CD14-positive monocyte (primary cell): ENCODE results near the gene PRL. TPM values are rescaled to one million over a fixed set of nuclear protein-coding genes. Genes with fewer than 3 reads are reported as not detected.
A peak's percentile ranks its signal among the peaks of the same experiment; 100 is the strongest.

Experiments
- DNase-seq, 3 donors: peaks; one replicate each; pipeline ENCODE4 v3.0.0-alpha.2; 2011 to 2022
- H2AFZ ChIP-seq: 2 replicates; pipeline ENCODE4 v1.6.0; 2012; ENCODE audit warnings: mild to moderate bottlenecking, low read depth, low read length, inconsistent platforms; ENCODE audit not compliant: insufficient read depth, poor library complexity, severe bottlenecking
- H3K27ac ChIP-seq, 2 donors: 1 replicate in 1 of 2; 2 replicates in 1 of 2; pipeline ENCODE4 v1.5.1; 2012 to 2013; ENCODE audit warnings: low read length in 2 of 2, control low read depth in 1 of 2, inconsistent platforms in 1 of 2, low read depth in 1 of 2, mild to moderate bottlenecking in 1 of 2
- H3K27me3 ChIP-seq, 2 donors: one replicate each; pipeline versions ENCODE4 v1.6.0 to v1.6.1; 2011 to 2013; ENCODE audit warnings: low read length in 2 of 2; ENCODE audit not compliant: control insufficient read depth in 2 of 2, insufficient read depth in 2 of 2
- H3K36me3 ChIP-seq, 2 donors: replicated peaks in 1 of 2; 1 replicate in 1 of 2; 2 replicates in 1 of 2; pipeline versions ENCODE4 v1.5.1 to v1.6.1; 2012 to 2013; ENCODE audit warnings: low read length in 2 of 2, control low read depth in 1 of 2, inconsistent platforms in 1 of 2, mild to moderate bottlenecking in 1 of 2; ENCODE audit not compliant: insufficient read depth in 2 of 2, control insufficient read depth in 1 of 2
- H3K4me1 ChIP-seq, 2 donors: 1 replicate in 1 of 2; 2 replicates in 1 of 2; pipeline versions ENCODE4 v1.5.1 to v1.6.1; 2012 to 2013; ENCODE audit warnings: low read length in 2 of 2, control low read depth in 1 of 2, inconsistent platforms in 1 of 2, mild to moderate bottlenecking in 1 of 2, moderate library complexity in 1 of 2; ENCODE audit not compliant: insufficient read depth in 2 of 2, control insufficient read depth in 1 of 2
- H3K4me2 ChIP-seq: replicated peaks from 2 replicates; pipeline ENCODE3; 2012; ENCODE audit warnings: low read length, moderate library complexity, mild to moderate bottlenecking; ENCODE audit not compliant: poor library complexity, severe bottlenecking; ENCODE audit errors: extremely low read depth
- H3K4me3 ChIP-seq, 3 experiments: fragments of 200-600 bp in 1 of 3; sonication (generic) in 1 of 3; replicated peaks in 1 of 3; 1 replicate in 2 of 3; 2 replicates in 1 of 3; pipeline ENCODE4 v1.5.1; 2011 to 2013; ENCODE audit warnings: low read length in 3 of 3, mild to moderate bottlenecking in 3 of 3, control low read depth in 2 of 3, low read depth in 2 of 3, inconsistent platforms in 1 of 3, moderate library complexity in 1 of 3
- H3K79me2 ChIP-seq: 2 replicates; pipeline ENCODE4 v1.6.0; 2012; ENCODE audit warnings: mild to moderate bottlenecking, control low read depth, inconsistent platforms, low read length, moderate library complexity; ENCODE audit not compliant: insufficient read depth
- H3K9ac ChIP-seq: 2 replicates; pipeline ENCODE4 v1.6.0; 2017; ENCODE audit warnings: low read length, mild to moderate bottlenecking; ENCODE audit not compliant: insufficient read depth, poor library complexity, severe bottlenecking
- H3K9me3 ChIP-seq, 2 donors: replicated peaks in 1 of 2; 1 replicate in 1 of 2; 2 replicates in 1 of 2; pipeline versions ENCODE4 v1.5.1 to v1.6.1; 2012 to 2013; ENCODE audit warnings: low read length in 2 of 2, control low read depth in 1 of 2; ENCODE audit not compliant: control insufficient read depth in 1 of 2, insufficient read depth in 1 of 2
- H4K20me1 ChIP-seq: 2 replicates; pipeline ENCODE4 v1.6.0; 2012; ENCODE audit warnings: mild to moderate bottlenecking, low read length, control low read depth, moderate library complexity; ENCODE audit not compliant: insufficient read depth
- H3K27ac Mint-ChIP-seq, 7 donors: one replicate each; pipeline ENCODE4 v1.8.0; 2020; ENCODE audit warnings: mild to moderate bottlenecking in 7 of 7, mixed read lengths in 7 of 7, moderate library complexity in 6 of 7, inconsistent platforms in 2 of 7
- H3K27me3 Mint-ChIP-seq, 3 donors: one replicate each; pipeline ENCODE4 v1.8.0; 2021 to 2022; ENCODE audit warnings: low read depth in 3 of 3, mild to moderate bottlenecking in 3 of 3, mixed read lengths in 3 of 3, moderate library complexity in 3 of 3, inconsistent platforms in 1 of 3
- H3K36me3 Mint-ChIP-seq, 2 donors: one replicate each; pipeline ENCODE4 v1.8.0; 2020; ENCODE audit warnings: mixed read lengths in 2 of 2, inconsistent platforms in 1 of 2, mild to moderate bottlenecking in 1 of 2
- H3K4me1 Mint-ChIP-seq: one replicate; pipeline ENCODE4 v1.8.0; 2020; ENCODE audit warnings: mild to moderate bottlenecking, mixed read lengths
- H3K4me3 Mint-ChIP-seq, 2 donors: one replicate each; pipeline ENCODE4 v1.8.0; 2020; ENCODE audit warnings: mild to moderate bottlenecking in 2 of 2, mixed read lengths in 2 of 2, moderate library complexity in 1 of 2
- H3K9me3 Mint-ChIP-seq, 7 donors: one replicate each; pipeline ENCODE4 v1.8.0; 2020 to 2022; ENCODE audit warnings: mixed read lengths in 7 of 7, mild to moderate bottlenecking in 6 of 7, moderate library complexity in 6 of 7, inconsistent platforms in 2 of 7
- CTCF ChIP-seq: fragments of 200-600 bp; IDR thresholded peaks from one replicate; pipeline ENCODE4 v1.8.0; 2022; ENCODE audit warnings: antibody characterized with exemption, mild to moderate bottlenecking
- WGBS: methylation state at CpG from one replicate; pipeline ENCODE4 v1.1.5; 2013; ENCODE audit warnings: missing lambda C conversion rate; ENCODE audit not compliant: insufficient coverage; 5-methylcytosine and 5-hydroxymethylcytosine counted together
- intact Hi-C, 2 donors: fragments of 100-400 bp; cut with micrococcal nuclease; formaldehyde crosslinking; loops; one replicate each; pipeline versions ENCODE4 v1.15.0 to v1.15.1; 2023
- polyA plus RNA-seq, 3 donors: library from polyadenylated mRNA; depleted of rRNA in 1 of 3; unstranded in 2 of 3; stranded (reverse) in 1 of 3; fragments of 300-500 nt in 2 of 3; fragments of >200 nt in 1 of 3; fragmentation: Illumina TruSeq in 2 of 3; gene quantifications; 1 replicate in 2 of 3; 2 replicates in 1 of 3; pipeline ENCODE4 v1.2.3, GENCODE V29; 2012 to 2021

PRL gene
- polyA plus RNA-seq, 3 donors = 0.13 to 0.42 TPM; not detected in 1

DNA sequence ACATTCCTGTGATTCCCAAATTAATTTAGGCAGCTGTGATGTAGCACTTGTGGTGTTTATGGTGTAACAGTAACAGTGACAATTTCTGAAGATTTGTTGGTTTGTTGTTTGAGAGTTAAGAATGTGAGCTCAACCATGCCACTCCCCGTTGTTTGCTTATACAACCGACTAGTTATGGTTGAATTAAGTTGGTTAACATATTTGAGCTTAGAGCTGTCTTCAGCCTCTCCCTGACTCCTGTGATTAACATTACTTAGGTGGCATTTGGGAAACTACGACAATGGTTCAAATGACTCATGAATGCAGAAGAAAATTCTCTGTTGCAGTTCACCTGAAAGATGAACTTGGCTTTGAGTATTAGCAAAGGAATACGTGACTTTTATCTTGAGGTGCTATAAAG, 35.9 kb upstream of the PRL start:
- TF ChIP-seq CTCF = no peak
- H3K4me3 ChIP-seq = no peak overlapping the region
- no peaks in the 10 kb centered on the region for H3K27me3 ChIP-seq
- peaks cover 0 to 6% of the 10 kb centered on the region in 2 donors for H3K9me3 ChIP-seq
- no peaks in the 10 kb centered on the region for H3K79me2 ChIP-seq
- H4K20me1 ChIP-seq = no peaks in the 10 kb centered on the region
- H3K4me1 Mint-ChIP-seq = peaks cover 4% of the 10 kb centered on the region
- no peak overlapping the region for H2AFZ ChIP-seq
- H3K9me3 Mint-ChIP-seq = peaks cover 0 to 16% (median 7%) of the 10 kb centered on the region in 7 donors
- no peaks in the 10 kb centered on the region for H3K4me1 ChIP-seq
- intact Hi-C loops = no loop called here
- no peak for DNase-seq
- no peaks in the 10 kb centered on the region for H3K36me3 ChIP-seq
- H3K36me3 Mint-ChIP-seq = no peaks in the 10 kb centered on the region
- H3K4me3 Mint-ChIP-seq = no peak overlapping the region
- H3K27ac Mint-ChIP-seq = no peak overlapping the region
- no peak overlapping the region for H3K27ac ChIP-seq
- no CpG with 5 or more reads among the region's 4 CpGs for WGBS
- H3K27me3 Mint-ChIP-seq = peaks cover 0 to 2% (median 2%) of the 10 kb centered on the region in 3 donors
- no peak overlapping the region for H3K9ac ChIP-seq
- H3K4me2 ChIP-seq = no peak overlapping the region

- H3K4me1 Mint-ChIP-seq = peaks cover 4% of the 10 kb centered on the region
- Histone ChIP-seq H4K20me1 (no peaks in the 10 kb centered on the region), H3K9ac (no peak overlapping the region), H3K9me3 (peaks cover 0 to 6% of the 10 kb centered on the region in 2 donors), H3K27me3 (no peaks in the 10 kb centered on the region), H3K4me2 (no peak overlapping the region), H3K36me3 (no peaks in the 10 kb centered on the region), H3K4me1 (no peaks in the 10 kb centered on the region), H2AFZ (peak overlapping the region; percentile 1), H3K27ac (no peak overlapping the region), H3K4me3 (no peak overlapping the region), H3K79me2 (no peaks in the 10 kb centered on the region)
- WGBS = no CpG with 5 or more reads among the region's 2 CpGs
- H3K36me3 Mint-ChIP-seq = no peaks in the 10 kb centered on the region
- no peak for TF ChIP-seq CTCF
- peaks cover 0 to 16% (median 7%) of the 10 kb centered on the region in 7 donors for H3K9me3 Mint-ChIP-seq
- no peak overlapping the region for H3K27ac Mint-ChIP-seq
- H3K27me3 Mint-ChIP-seq = peaks cover 0 to 2% (median under 1%) of the 10 kb centered on the region in 3 donors
- H3K4me3 Mint-ChIP-seq = no peak overlapping the region
- intact Hi-C loops = no loop called here
- no peak for DNase-seq
Measured at GRCh38 chr6:22332216-22332615, 35.4 kb upstream of the PRL start.
